ENCODE results near the gene MAVS.

DNA sequence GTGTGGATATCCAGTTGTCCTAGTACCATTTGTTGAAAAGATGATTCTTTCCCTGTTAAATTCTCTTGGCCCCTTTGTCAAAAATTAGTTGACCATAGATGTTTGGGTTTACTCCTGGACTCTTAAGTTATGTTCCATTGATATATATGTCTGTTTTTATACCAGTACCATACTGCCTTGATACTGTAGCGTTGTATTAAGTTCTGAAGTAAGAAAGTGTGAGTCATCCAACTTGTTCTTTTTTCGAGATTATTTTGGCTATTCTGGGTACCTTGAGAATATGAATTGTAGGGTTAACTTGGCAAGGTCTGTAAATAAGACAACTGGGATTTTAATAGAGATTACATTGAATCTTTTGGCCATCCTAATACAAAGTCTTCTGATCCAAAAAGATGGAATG lies 69.1 kb downstream of the MAVS start:
- no peak for TF ChIP-seq POLR2A (IDR thresholded peaks at IDR 0.05; ENCODE audit: low read depth, low read length)
- TF ChIP-seq, protein P1, sequence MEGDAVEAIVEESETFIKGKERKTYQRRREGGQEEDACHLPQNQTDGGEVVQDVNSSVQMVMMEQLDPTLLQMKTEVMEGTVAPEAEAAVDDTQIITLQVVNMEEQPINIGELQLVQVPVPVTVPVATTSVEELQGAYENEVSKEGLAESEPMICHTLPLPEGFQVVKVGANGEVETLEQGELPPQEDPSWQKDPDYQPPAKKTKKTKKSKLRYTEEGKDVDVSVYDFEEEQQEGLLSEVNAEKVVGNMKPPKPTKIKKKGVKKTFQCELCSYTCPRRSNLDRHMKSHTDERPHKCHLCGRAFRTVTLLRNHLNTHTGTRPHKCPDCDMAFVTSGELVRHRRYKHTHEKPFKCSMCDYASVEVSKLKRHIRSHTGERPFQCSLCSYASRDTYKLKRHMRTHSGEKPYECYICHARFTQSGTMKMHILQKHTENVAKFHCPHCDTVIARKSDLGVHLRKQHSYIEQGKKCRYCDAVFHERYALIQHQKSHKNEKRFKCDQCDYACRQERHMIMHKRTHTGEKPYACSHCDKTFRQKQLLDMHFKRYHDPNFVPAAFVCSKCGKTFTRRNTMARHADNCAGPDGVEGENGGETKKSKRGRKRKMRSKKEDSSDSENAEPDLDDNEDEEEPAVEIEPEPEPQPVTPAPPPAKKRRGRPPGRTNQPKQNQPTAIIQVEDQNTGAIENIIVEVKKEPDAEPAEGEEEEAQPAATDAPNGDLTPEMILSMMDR (IDR thresholded peaks at IDR 0.05; ENCODE audit: extremely low read depth in 1 of 2, insufficient read depth in 1 of 2, low read depth in 1 of 2, low read length in 2 of 2), result no peak
- TF ChIP-seq, protein P2, sequence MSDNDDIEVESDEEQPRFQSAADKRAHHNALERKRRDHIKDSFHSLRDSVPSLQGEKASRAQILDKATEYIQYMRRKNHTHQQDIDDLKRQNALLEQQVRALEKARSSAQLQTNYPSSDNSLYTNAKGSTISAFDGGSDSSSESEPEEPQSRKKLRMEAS (IDR thresholded peaks at IDR 0.05; ENCODE audit: insufficient read depth, insufficient read length), result no peak
